KMS-11 (cell line): ENCODE measurements around the gene FTCD.

Experiments used
- H2AFZ ChIP-seq: fragments of 200-600 bp; sonication (generic); 2 replicates; pipeline ENCODE4 v1.6.1; 2016; ENCODE audit warnings: antibody characterized with exemption, mixed run types, low read depth
- H3K27ac ChIP-seq: fragments of 200-600 bp; sonication (generic); 2 replicates; pipeline ENCODE4 v1.6.1; 2016; ENCODE audit warnings: mild to moderate bottlenecking, mixed run types
- H3K27me3 ChIP-seq: fragments of 200-600 bp; sonication (generic); 2 replicates; pipeline ENCODE4 v1.6.1; 2017; ENCODE audit warnings: mild to moderate bottlenecking, low read depth, mixed run types, moderate library complexity; ENCODE audit not compliant: insufficient read depth
- H3K36me3 ChIP-seq: fragments of 200-600 bp; sonication (generic); 2 replicates; pipeline ENCODE4 v1.6.1; 2017; ENCODE audit warnings: mild to moderate bottlenecking, mixed run types; ENCODE audit not compliant: insufficient read depth
- H3K4me1 ChIP-seq: fragments of 200-600 bp; sonication (generic); 2 replicates; pipeline ENCODE4 v1.6.1; 2016; ENCODE audit warnings: mild to moderate bottlenecking, low read depth, mixed run types; ENCODE audit not compliant: poor library complexity, severe bottlenecking
- H3K4me2 ChIP-seq: fragments of 200-600 bp; sonication (generic); 2 replicates; pipeline ENCODE4 v1.7.0; 2016; ENCODE audit warnings: mild to moderate bottlenecking, mixed run types
- H3K4me3 ChIP-seq: fragments of 200-600 bp; sonication (generic); IDR thresholded peaks from 2 replicates; pipeline ENCODE4 v1.6.1; 2017; ENCODE audit warnings: low read depth, low read length, mixed read lengths; ENCODE audit not compliant: insufficient read depth
- H3K79me2 ChIP-seq: fragments of 200-600 bp; sonication (generic); 2 replicates; pipeline ENCODE4 v1.6.1; 2016; ENCODE audit warnings: low read depth, mixed run types; ENCODE audit not compliant: insufficient read depth
- H3K9ac ChIP-seq: fragments of 200-600 bp; sonication (generic); 2 replicates; pipeline ENCODE4 v1.6.1; 2016; ENCODE audit warnings: mild to moderate bottlenecking, mixed run types
- H4K20me1 ChIP-seq: fragments of 200-600 bp; sonication (generic); 2 replicates; pipeline ENCODE4 v1.6.1; 2016; ENCODE audit warnings: mild to moderate bottlenecking, mixed run types; ENCODE audit not compliant: insufficient read depth
- CTCF ChIP-seq: fragments of 200-600 bp; sonication (generic); conservative IDR thresholded peaks from 2 replicates; pipeline ENCODE4 v1.6.1; 2017; ENCODE audit warnings: low read depth, mild to moderate bottlenecking, antibody characterized with exemption, low read length, moderate library complexity, mixed read lengths

The FTCD gene

DNA sequence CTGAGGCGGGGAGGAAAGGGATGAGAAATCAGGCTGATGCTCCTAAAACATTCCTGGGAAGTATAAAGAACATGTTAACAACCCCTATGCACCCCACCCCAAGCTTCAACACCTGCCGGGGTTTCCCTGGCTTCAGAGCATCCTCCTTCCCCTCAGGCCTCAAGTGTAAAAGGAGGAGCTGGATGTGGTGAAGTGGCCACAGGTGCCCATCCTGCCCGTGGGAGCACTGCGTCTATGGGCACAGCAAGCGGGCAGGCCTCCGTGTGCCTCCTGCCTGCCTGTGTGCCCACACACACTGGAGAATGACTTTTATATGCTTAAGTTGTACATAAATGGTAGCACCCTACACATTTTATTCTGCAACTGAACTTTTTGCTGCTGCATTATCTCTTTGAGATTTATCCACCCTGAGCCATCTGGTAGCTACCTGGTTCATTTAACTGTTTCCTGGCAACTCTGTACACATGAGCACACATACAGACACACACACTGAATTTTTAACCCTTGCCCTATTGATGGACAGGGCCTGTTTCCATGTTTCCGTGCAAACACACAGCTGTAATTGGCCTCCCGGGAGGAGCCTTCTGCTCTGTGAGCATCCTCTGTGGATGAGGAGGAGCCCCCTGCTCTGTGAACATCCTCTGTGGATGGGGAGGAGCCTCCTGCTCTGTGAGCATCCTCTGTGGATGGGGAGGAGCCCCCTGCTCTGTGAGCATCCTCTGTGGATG lies 13.4 kb upstream of the FTCD start:
- no peak overlapping the region for H3K27ac ChIP-seq

DNA sequence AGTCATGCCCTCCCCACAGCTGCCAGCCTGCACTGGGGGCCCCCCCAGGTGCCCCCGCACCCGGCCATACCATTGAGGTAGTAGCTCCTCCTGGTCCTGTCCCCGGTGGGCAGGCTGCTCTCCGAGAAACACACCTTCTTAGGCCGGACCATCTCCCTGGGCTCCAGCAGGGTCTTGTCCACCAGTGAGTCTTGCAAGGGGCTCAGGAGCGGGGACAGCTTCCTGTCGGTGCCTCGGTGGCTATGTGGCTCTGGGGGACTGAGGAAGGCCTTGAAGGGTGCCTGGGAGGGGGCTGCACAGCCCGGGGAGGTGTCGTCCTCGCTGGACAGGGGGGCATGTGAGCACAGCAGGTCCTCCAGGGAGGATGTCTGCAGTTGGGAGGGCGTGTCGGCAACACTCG lies 12.9 kb upstream of the FTCD start:
- Histone ChIP-seq H3K79me2 (peaks cover under 1% of the 10 kb centered on the region; the same call in 1 of the 2 replicates), H3K9ac (no peak overlapping the region), H3K27me3 (no peaks in the 10 kb centered on the region), H3K27ac (no peak overlapping the region), H3K36me3 (no peaks in the 10 kb centered on the region), H3K4me1 (no peaks in the 10 kb centered on the region), H3K4me2 (no peak overlapping the region), H4K20me1 (no peaks in the 10 kb centered on the region), H3K4me3 (no peak overlapping the region), H2AFZ (no peak overlapping the region)
- no peak for TF ChIP-seq CTCF

More for the DNA sequence above, 13.4 kb upstream of the FTCD start:
- H3K36me3 ChIP-seq: no peaks in the 10 kb centered on the region
- no peaks in the 10 kb centered on the region for H4K20me1 ChIP-seq
- H3K4me1 ChIP-seq: no peaks in the 10 kb centered on the region
- H2AFZ ChIP-seq: no peak overlapping the region
- peaks cover 7% of the 10 kb centered on the region; the same call in 1 of the 2 replicates for H3K79me2 ChIP-seq
- no peak overlapping the region for H3K9ac ChIP-seq
- no peak for TF ChIP-seq CTCF
- H3K4me3 ChIP-seq: no peak overlapping the region
- H3K4me2 ChIP-seq: no peak overlapping the region
- no peaks in the 10 kb centered on the region for H3K27me3 ChIP-seq

DNA sequence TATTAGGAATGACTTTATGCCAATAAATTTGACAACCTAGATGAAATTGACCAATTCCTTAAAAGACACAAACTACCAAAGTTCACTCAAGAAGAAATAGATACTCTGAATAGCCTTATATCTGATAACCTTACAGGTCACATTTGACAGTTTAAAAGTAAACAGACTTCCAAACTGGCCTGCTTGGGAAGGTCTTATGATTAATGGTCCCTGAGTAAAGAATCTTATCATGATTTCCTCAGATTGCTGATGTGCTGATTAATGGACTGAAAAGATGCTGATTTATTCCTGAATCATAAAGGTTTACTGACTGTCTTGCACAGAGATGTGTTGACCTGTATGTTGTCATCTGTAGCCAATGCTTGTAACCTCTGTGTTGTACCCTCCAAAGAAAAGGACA lies 9.7 kb upstream of the FTCD start:
- H4K20me1 ChIP-seq: no peaks in the 10 kb centered on the region
- no peak overlapping the region for H2AFZ ChIP-seq
- no peak overlapping the region for H3K4me2 ChIP-seq
- no peak overlapping the region for H3K27ac ChIP-seq
- no peaks in the 10 kb centered on the region for H3K79me2 ChIP-seq
- no peak overlapping the region for H3K9ac ChIP-seq
- no peak for TF ChIP-seq CTCF
- no peaks in the 10 kb centered on the region for H3K36me3 ChIP-seq
- no peak overlapping the region for H3K4me3 ChIP-seq
- H3K4me1 ChIP-seq: no peaks in the 10 kb centered on the region
- no peaks in the 10 kb centered on the region for H3K27me3 ChIP-seq

DNA sequence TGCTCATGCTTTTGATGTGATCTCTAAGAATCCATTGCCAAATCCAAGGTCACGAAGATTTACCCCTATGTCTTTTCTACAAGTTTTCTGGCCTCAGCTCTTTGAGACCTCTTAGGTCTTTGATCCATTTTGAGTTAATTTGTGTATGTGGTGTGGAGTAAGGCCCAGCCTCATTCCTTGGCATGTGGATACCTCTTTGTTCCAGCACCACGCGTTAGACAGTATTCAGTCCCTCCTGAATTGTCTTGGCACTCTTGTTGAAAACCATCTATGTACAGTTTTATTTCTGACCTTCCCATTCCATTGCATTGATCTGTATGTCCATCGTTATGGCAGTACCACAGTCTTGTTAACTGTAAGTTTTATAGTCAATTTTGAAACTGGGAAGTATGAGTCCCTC lies 8.0 kb upstream of the FTCD start:
- Histone ChIP-seq H2AFZ (no peak overlapping the region), H3K36me3 (no peaks in the 10 kb centered on the region), H3K79me2 (no peaks in the 10 kb centered on the region), H3K27me3 (no peaks in the 10 kb centered on the region), H3K4me1 (no peaks in the 10 kb centered on the region), H3K9ac (no peak overlapping the region), H4K20me1 (no peaks in the 10 kb centered on the region), H3K27ac (no peak overlapping the region), H3K4me3 (no peak overlapping the region), H3K4me2 (no peak overlapping the region)
- no peak for TF ChIP-seq CTCF
